Right atrium auricular region (tissue), 2 donors: Measurements from ENCODE around the gene KCNH1. TPM values are rescaled to one million over a fixed set of nuclear protein-coding genes. Genes with fewer than 3 reads are reported as not detected.

Experiments used
- DNase-seq: peaks from one replicate; pipeline ENCODE4 v3.0.0-alpha.2; 2019; ENCODE audit warnings: low spot score
- H3K27ac ChIP-seq, 2 donors: fragments of 200-600 bp; sonication (generic); 1 replicate in 1 of 2; 2 replicates in 1 of 2; pipeline ENCODE4 v1.5.1; 2016 to 2019
- H3K27me3 ChIP-seq, 2 donors: fragments of 200-600 bp; sonication (generic); one replicate each; pipeline versions ENCODE4 v1.5.1 to v1.6.0; 2017 to 2019
- H3K36me3 ChIP-seq: fragments of 200-600 bp; sonication (generic); one replicate; pipeline ENCODE4 v1.5.1; 2016
- H3K4me1 ChIP-seq, 2 donors: fragments of 200-600 bp; sonication (generic); one replicate each; pipeline versions ENCODE4 v1.5.1 to v1.6.0; 2017 to 2019
- H3K4me3 ChIP-seq, 2 donors: fragments of 200-600 bp; sonication (generic); 1 replicate in 1 of 2; 2 replicates in 1 of 2; pipeline ENCODE4 v1.5.1; 2017 to 2019; ENCODE audit warnings: mild to moderate bottlenecking in 1 of 2, moderate library complexity in 1 of 2
- H3K9me3 ChIP-seq, 2 donors: fragments of 200-600 bp; sonication (generic); one replicate each; pipeline ENCODE4 v1.5.1; 2019
- CTCF ChIP-seq, 2 donors: fragments of 200-600 bp; sonication (generic); IDR thresholded peaks; one replicate each; pipeline ENCODE4 v1.5.1; 2019; ENCODE audit warnings: antibody characterized with exemption in 2 of 2
- total RNA-seq, 2 donors: library from RNA; depleted of rRNA; stranded (reverse); fragments of >200 nt; gene quantifications; one replicate each; pipeline ENCODE4 v1.1.0, GENCODE V29; 2016

The KCNH1 gene
- total RNA-seq, 2 donors from 2014 or later = not detected

DNA sequence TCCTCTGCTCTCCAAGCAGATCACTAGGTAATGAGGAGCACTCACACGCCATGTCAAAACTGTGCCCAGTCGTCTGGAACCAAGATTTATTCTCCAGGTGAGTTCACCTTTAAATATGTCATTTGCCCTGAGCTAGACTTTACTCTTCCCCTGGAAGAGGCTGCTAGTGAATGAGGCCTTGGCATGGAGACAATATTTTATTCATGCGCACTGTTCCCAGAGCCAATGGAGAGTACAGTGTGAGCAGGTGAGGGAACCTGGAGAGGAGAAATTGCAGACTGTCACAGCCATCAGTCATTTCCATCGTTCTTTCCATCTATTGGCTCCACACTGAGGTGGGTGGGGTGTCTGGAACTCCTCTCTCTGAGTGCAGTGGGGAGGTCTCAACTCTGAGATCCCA, 333.6 kb downstream of the KCNH1 start:
- Histone ChIP-seq H3K9me3 (no peaks in the 10 kb centered on the region), H3K27ac (no peak overlapping the region), H3K27me3 (no peaks in the 10 kb centered on the region), H3K4me1 (no peaks in the 10 kb centered on the region), H3K4me3 (no peak overlapping the region), H3K36me3 (no peaks in the 10 kb centered on the region)
- no peak for TF ChIP-seq CTCF (IDR thresholded peaks at IDR 0.05)
- DNase-seq = no peak

- Histone ChIP-seq H3K36me3 (no peaks in the 10 kb centered on the region), H3K9me3 (no peaks in the 10 kb centered on the region), H3K4me3 (no peak overlapping the region), H3K27me3 (no peaks in the 10 kb centered on the region), H3K27ac (no peak overlapping the region), H3K4me1 (no peaks in the 10 kb centered on the region)
- DNase-seq = no peak
- no peak for TF ChIP-seq CTCF (IDR thresholded peaks at IDR 0.05)
Measured at GRCh38 chr1:210797422-210797821, 336.5 kb downstream of the KCNH1 start.

DNA sequence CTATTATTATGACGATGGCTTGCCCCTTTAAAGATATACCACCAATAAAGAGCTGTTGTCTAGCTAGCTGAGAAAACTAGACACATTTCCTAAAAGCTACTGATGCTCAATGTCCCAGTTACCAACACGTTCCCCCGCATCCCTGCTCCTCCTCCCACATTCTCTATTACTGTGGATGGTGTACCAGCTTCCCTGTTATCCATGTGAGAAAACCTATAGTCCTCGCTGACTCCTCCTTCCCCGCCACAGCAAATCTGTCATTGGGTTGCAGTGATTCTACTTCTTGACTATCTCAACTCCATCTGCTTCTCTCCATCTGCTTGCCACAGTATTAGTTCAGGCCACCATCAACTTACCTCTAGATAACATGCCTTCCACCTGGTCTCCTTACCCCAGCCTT, 337.5 kb downstream of the KCNH1 start:
- TF ChIP-seq CTCF (IDR thresholded peaks at IDR 0.05) = no peak
- no peaks in the 10 kb centered on the region for H3K9me3 ChIP-seq
- no peak overlapping the region for H3K4me3 ChIP-seq
- H3K27me3 ChIP-seq = no peaks in the 10 kb centered on the region
- H3K36me3 ChIP-seq = no peaks in the 10 kb centered on the region
- DNase-seq = no peak
- no peak overlapping the region for H3K27ac ChIP-seq
- no peaks in the 10 kb centered on the region for H3K4me1 ChIP-seq

- Histone ChIP-seq H3K27ac (no peak overlapping the region), H3K9me3 (no peaks in the 10 kb centered on the region), H3K36me3 (no peaks in the 10 kb centered on the region), H3K4me1 (no peaks in the 10 kb centered on the region), H3K4me3 (no peak overlapping the region), H3K27me3 (no peaks in the 10 kb centered on the region)
- TF ChIP-seq CTCF (IDR thresholded peaks at IDR 0.05) = no peak
- no peak for DNase-seq
Measured at GRCh38 chr1:210794445-210794844, 339.5 kb downstream of the KCNH1 start.

- no peak for DNase-seq
- no peak overlapping the region for H3K4me3 ChIP-seq
- no peaks in the 10 kb centered on the region for H3K27me3 ChIP-seq
- H3K9me3 ChIP-seq = no peaks in the 10 kb centered on the region
- H3K4me1 ChIP-seq = no peaks in the 10 kb centered on the region
- no peak for TF ChIP-seq CTCF (IDR thresholded peaks at IDR 0.05)
- H3K36me3 ChIP-seq = no peaks in the 10 kb centered on the region
- no peak overlapping the region for H3K27ac ChIP-seq
Measured at GRCh38 chr1:210792250-210793102, 341.5 kb downstream of the KCNH1 start.

GRCh38 chr1:210790196-210790595, 343.8 kb downstream of the KCNH1 start:
- Histone ChIP-seq H3K4me1 (no peaks in the 10 kb centered on the region), H3K4me3 (no peak overlapping the region), H3K36me3 (no peaks in the 10 kb centered on the region), H3K9me3 (no peaks in the 10 kb centered on the region), H3K27me3 (no peaks in the 10 kb centered on the region), H3K27ac (no peak overlapping the region)
- no peak for DNase-seq
- no peak for TF ChIP-seq CTCF (IDR thresholded peaks at IDR 0.05)
